H1 (cell line): ENCODE data around the gene POLR1D.

Experiments
- CTCF ChIP-seq, 3 experiments: IDR thresholded peaks; 1 replicate in 2 of 3; 2 replicates in 1 of 3; pipeline versions ENCODE4 v1.5.1 to v1.6.1; 2011; ENCODE audit warnings: low read length in 3 of 3, mild to moderate bottlenecking in 3 of 3, inconsistent platforms in 2 of 3, low read depth in 1 of 3, moderate library complexity in 1 of 3; ENCODE audit not compliant: insufficient read depth in 1 of 3; ENCODE audit errors: control extremely low read depth in 1 of 3
- EZH2 ChIP-seq: fragments of 200-600 bp; sonication (generic); IDR thresholded peaks from 2 replicates; pipeline ENCODE4 v1.7.1; 2012; ENCODE audit warnings: low read depth, mild to moderate bottlenecking, moderate library complexity, low read length, inconsistent platforms; ENCODE audit not compliant: severe bottlenecking
- GABPA ChIP-seq: IDR thresholded peaks from 2 replicates; pipeline ENCODE4 v1.6.1; 2011; ENCODE audit warnings: mild to moderate bottlenecking, low read length, moderate library complexity, borderline replicate concordance; ENCODE audit not compliant: insufficient read depth
- RAD21 ChIP-seq, 2 experiments: IDR thresholded peaks in 1 of 2; conservative IDR thresholded peaks in 1 of 2; 2 replicates each; pipeline ENCODE4 v1.6.1; 2011; ENCODE audit warnings: low read depth in 2 of 2, low read length in 2 of 2, improper control_type of control experiment in 1 of 2, inconsistent platforms in 1 of 2, mild to moderate bottlenecking in 1 of 2, moderate library complexity in 1 of 2
- RFX5 ChIP-seq: IDR thresholded peaks from 2 replicates; pipeline ENCODE4 v1.6.1; 2011; ENCODE audit warnings: low read depth, low read length, improper control_type of control experiment, borderline replicate concordance
- TAF1 ChIP-seq: IDR thresholded peaks from 2 replicates; pipeline ENCODE4 v1.6.1; 2011; ENCODE audit warnings: mild to moderate bottlenecking, low read depth, low read length
- TBP ChIP-seq: IDR thresholded peaks from 2 replicates; pipeline ENCODE4 v1.6.1; 2011; ENCODE audit warnings: low read depth, low read length, improper control_type of control experiment
- TCF12 ChIP-seq: IDR thresholded peaks from 2 replicates; pipeline ENCODE4 v1.6.1; 2011; ENCODE audit warnings: low read depth, mild to moderate bottlenecking, low read length
- TEAD4 ChIP-seq: IDR thresholded peaks from 2 replicates; pipeline ENCODE4 v1.6.1; 2012; ENCODE audit warnings: low read depth, low read length, inconsistent platforms, mixed read lengths
- TF ChIP-seq, protein P1 (sequence below): IDR thresholded peaks from 2 replicates; pipeline ENCODE4 v1.6.1; 2012; ENCODE audit warnings: inconsistent platforms

- TF ChIP-seq TEAD4, result no peak
- no peak for TF ChIP-seq EZH2
- no peak for TF ChIP-seq TAF1
- TF ChIP-seq, protein P1, sequence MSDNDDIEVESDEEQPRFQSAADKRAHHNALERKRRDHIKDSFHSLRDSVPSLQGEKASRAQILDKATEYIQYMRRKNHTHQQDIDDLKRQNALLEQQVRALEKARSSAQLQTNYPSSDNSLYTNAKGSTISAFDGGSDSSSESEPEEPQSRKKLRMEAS, result no peak
- no peak for TF ChIP-seq GABPA
- TF ChIP-seq TBP, result no peak
- TF ChIP-seq CTCF (IDR thresholded peaks at IDR 0.05; ENCODE audit: control extremely low read depth in 1 of 3, insufficient read depth in 1 of 3, low read depth in 1 of 3, low read length in 3 of 3), result no peak
- TF ChIP-seq RAD21 (IDR thresholded peaks at IDR 0.05 in 1 of 2, conservative IDR thresholded peaks at IDR 0.05 in 1 of 2; ENCODE audit: low read depth in 2 of 2, low read length in 2 of 2), result no peak
- no peak for TF ChIP-seq TCF12
- TF ChIP-seq RFX5, result no peak
Measured at GRCh38 chr13:27672025-27672424, 50.3 kb downstream of the POLR1D start.
